ENCODE results near the gene HACD4.
A peak's percentile ranks its signal among the peaks of the same experiment; 100 is the strongest.

DNA sequence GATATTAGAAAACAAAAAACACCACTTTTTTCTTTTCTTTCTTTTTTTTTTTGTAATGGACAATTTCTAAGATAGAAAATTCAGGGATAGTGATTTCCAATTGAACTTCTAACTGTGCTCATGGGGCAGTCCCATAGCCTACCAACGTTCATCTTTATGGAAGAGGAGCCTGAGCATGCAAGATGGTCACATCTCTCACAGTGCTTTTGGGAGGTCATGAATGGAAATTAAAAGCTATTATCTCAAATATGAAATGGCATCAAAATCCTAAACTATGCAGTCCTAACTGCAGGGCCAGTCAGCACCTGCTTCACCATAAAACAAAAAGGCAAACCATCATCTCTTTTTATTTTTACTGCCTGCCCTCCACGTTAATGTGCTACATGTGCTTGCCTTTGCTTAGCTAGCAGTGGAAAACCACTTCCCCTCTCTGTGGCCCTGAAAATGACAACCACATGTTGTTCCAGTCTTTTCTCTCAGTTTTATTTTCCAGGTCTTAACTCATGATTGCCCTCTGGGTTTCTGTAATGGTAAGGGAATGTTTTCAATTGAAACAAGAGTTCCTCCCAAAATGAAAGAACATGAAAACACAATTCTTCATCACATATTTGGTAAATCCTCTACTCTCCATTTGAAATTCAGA lies 29.6 kb upstream of the HACD4 start:
- TF ChIP-seq POLR2A (IDR thresholded peaks at IDR 0.05; ENCODE audit: low read depth, low read length) = no peak
- no peak for TF ChIP-seq POLR2AphosphoS5 (IDR thresholded peaks at IDR 0.05; ENCODE audit: low read depth, low read length)
- peak; percentile 82 for TF ChIP-seq SPI1 (IDR thresholded peaks at IDR 0.05; ENCODE audit: low read depth, low read length)

Data from GM12891 (cell line).